Thymus (tissue), 11 donors: ENCODE results near the gene NUP88. TPM values are rescaled to one million over a fixed set of nuclear protein-coding genes. Genes with fewer than 3 reads are reported as not detected.
"Not testable (repeated sequence)": the region's sequence is repeated elsewhere in the genome, so short reads cannot be mapped to it uniquely, and the experiment has no call there.

Experiments
- DNase-seq, 9 donors: peaks; one replicate each; pipeline ENCODE4 v3.0.0-alpha.2; 2013; ENCODE audit warnings: low spot score in 9 of 9, low read depth in 6 of 9, missing footprints in 1 of 9
- H3K27ac ChIP-seq, 2 donors: one replicate each; pipeline ENCODE4 v1.5.1; 2013; ENCODE audit warnings: control low read depth in 1 of 2, low read depth in 1 of 2, low read length in 1 of 2, mild to moderate bottlenecking in 1 of 2, moderate library complexity in 1 of 2
- H3K27me3 ChIP-seq, 2 donors: one replicate each; pipeline ENCODE4 v1.5.1; 2013; ENCODE audit warnings: low read length in 1 of 2; ENCODE audit not compliant: control insufficient read depth in 2 of 2, insufficient read depth in 1 of 2
- H3K36me3 ChIP-seq, 2 donors: one replicate each; pipeline ENCODE4 v1.5.1; 2013; ENCODE audit warnings: low read length in 1 of 2, mild to moderate bottlenecking in 1 of 2, moderate library complexity in 1 of 2; ENCODE audit not compliant: control insufficient read depth in 2 of 2, insufficient read depth in 2 of 2
- H3K4me1 ChIP-seq, 2 donors: one replicate each; pipeline ENCODE4 v1.5.1; 2013; ENCODE audit warnings: low read length in 2 of 2; ENCODE audit not compliant: control insufficient read depth in 2 of 2, insufficient read depth in 2 of 2
- H3K4me3 ChIP-seq, 2 donors: one replicate each; pipeline ENCODE4 v1.5.1; 2013; ENCODE audit warnings: low read length in 2 of 2, control low read depth in 1 of 2, mild to moderate bottlenecking in 1 of 2
- H3K9me3 ChIP-seq, 2 donors: one replicate each; pipeline ENCODE4 v1.5.1; 2013; ENCODE audit warnings: low read length in 1 of 2, mild to moderate bottlenecking in 1 of 2; ENCODE audit not compliant: control insufficient read depth in 2 of 2, insufficient read depth in 1 of 2
- WGBS: extraction: QIAGEN DNeasy Blood & Tissue Kit; methylation state at CpG from one replicate; pipeline ENCODE4 v1.1.7; 2013; 5-methylcytosine and 5-hydroxymethylcytosine counted together
- polyA plus RNA-seq: library from polyadenylated mRNA; stranded (reverse); fragments of 200-250 nt; gene quantifications from one replicate; pipeline ENCODE4 v1.2.3, GENCODE V29; 2013
- total RNA-seq: library from RNA; stranded (reverse); fragments of 120-200 nt; gene quantifications from one replicate; pipeline ENCODE4 v1.2.4, GENCODE V29; 2013
- donor health status: healthy.

The NUP88 gene
- total and polyA plus RNA-seq, 2 donors, result 116 to 147 TPM

- peak overlapping the region; percentile 66 to 80 for H3K4me3 ChIP-seq
- H3K4me1 ChIP-seq, result peaks cover 4 to 12% of the 10 kb centered on the region in 2 donors
- H3K27ac ChIP-seq, result peak overlapping the region; percentile 69 to 74
- H3K36me3 ChIP-seq, result peaks cover 17 to 40% of the 10 kb centered on the region in 2 donors
- no peaks in the 10 kb centered on the region for H3K9me3 ChIP-seq
- WGBS, result 36% methylated on average over 1 of the region's 1 CpG
- no peaks in the 10 kb centered on the region for H3K27me3 ChIP-seq
- DNase-seq, result no peak
These were observed 19.9 kb upstream of the NUP88 start for GRCh38 chr17:5439446-5439764.

GRCh38 chr17:5438716-5439445 lies 19.4 kb upstream of the NUP88 start, which contains the start of gene C1QBP:
C1QBP (minus strand) TSS chr17:5439155; CDS start chr17:5439073, 82 bp downstream.
- H3K36me3 ChIP-seq, result peaks cover 16 to 38% of the 10 kb centered on the region in 2 donors
- H3K27me3 ChIP-seq, result no peaks in the 10 kb centered on the region
- H3K4me3 ChIP-seq, result peak within 1 kb of the TSS; percentile 66 to 80
- H3K27ac ChIP-seq, result peak within 1 kb of the TSS; percentile 69 to 88
- H3K9me3 ChIP-seq, result no peaks in the 10 kb centered on the region
- DNase-seq, result peak; percentile 74 to 97 (median 91)
- WGBS, result under 1% methylated on average over 75 of the region's 75 CpGs
- peaks cover 4 to 12% of the 10 kb centered on the region in 2 donors for H3K4me1 ChIP-seq

GRCh38 chr17:5437721-5438317 lies 18.4 kb upstream of the NUP88 start:
- peaks cover 4 to 12% of the 10 kb centered on the region in 2 donors for H3K4me1 ChIP-seq
- peak overlapping the region; percentile 66 to 80 for H3K4me3 ChIP-seq
- DNase-seq, result no peak
- H3K27me3 ChIP-seq, result no peaks in the 10 kb centered on the region
- no peaks in the 10 kb centered on the region for H3K9me3 ChIP-seq
- peaks cover 21 to 40% of the 10 kb centered on the region in 2 donors for H3K36me3 ChIP-seq
- no peak overlapping the region for H3K27ac ChIP-seq
- 88% methylated on average over 5 of the region's 5 CpGs for WGBS

DNA sequence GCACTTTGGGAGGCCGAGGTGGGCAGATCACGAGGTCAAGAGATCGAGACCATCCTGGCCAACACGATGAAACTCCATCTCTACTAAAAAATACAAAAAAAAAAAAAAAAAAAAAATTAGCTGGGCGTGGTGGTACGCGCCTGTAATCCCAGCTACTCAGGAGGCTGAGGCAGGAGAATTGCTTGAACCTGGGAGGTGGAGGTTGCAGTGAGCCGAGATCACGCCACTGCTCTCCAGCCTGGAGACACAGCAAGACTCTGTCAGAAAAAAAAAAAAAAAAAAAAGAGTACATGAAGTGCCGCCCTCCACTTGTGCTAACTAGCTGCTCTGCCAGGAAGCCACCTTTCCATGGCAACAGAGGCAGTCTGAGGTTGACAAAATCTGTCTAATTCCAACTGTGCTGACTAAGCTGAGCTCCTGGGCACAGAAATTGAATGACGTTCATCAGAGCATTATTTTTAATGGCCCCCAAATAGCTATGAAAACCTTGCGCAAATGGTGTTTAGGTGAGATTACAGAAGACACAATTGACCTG lies 16.4 kb upstream of the NUP88 start:
- H3K4me3 ChIP-seq, H3K9me3 ChIP-seq, H3K27me3 ChIP-seq, H3K27ac ChIP-seq: not testable (repeated sequence)
- 92% methylated on average over 10 of the region's 12 CpGs for WGBS
- Histone ChIP-seq H3K4me1 (peaks cover 4 to 12% of the 10 kb centered on the region in 2 donors), H3K36me3 (peaks cover 40 to 52% of the 10 kb centered on the region in 2 donors)
- DNase-seq, result peak in 1 of 9 donors; percentile 10

DNA sequence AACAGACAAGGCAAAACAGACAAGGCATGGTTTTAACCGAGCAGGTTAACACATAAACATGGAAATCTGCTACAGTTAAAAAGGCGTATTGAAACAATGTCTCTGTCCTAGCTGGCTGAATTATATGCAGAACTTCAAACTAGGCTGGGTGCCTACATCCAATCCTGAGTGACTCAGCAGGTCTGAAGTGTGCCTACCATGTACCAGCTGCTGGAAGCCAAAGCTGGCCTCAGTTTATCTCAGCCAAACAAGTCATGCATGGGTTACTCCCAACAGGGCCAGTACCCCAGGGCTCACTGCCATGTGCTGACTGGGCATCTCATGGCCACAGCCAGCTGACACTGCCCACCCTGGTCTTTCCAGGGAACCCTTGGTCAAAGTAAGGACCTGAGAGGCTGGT lies 15.5 kb upstream of the NUP88 start:
- WGBS, result 98% methylated on average over 2 of the region's 2 CpGs
- no peak overlapping the region for H3K27ac ChIP-seq
- no peak for DNase-seq
- H3K27me3 ChIP-seq, result no peaks in the 10 kb centered on the region
- H3K9me3 ChIP-seq, result no peaks in the 10 kb centered on the region
- peaks cover 4 to 12% of the 10 kb centered on the region in 2 donors for H3K4me1 ChIP-seq
- H3K4me3 ChIP-seq, result no peak overlapping the region
- peaks cover 48 to 61% of the 10 kb centered on the region in 2 donors for H3K36me3 ChIP-seq

DNA sequence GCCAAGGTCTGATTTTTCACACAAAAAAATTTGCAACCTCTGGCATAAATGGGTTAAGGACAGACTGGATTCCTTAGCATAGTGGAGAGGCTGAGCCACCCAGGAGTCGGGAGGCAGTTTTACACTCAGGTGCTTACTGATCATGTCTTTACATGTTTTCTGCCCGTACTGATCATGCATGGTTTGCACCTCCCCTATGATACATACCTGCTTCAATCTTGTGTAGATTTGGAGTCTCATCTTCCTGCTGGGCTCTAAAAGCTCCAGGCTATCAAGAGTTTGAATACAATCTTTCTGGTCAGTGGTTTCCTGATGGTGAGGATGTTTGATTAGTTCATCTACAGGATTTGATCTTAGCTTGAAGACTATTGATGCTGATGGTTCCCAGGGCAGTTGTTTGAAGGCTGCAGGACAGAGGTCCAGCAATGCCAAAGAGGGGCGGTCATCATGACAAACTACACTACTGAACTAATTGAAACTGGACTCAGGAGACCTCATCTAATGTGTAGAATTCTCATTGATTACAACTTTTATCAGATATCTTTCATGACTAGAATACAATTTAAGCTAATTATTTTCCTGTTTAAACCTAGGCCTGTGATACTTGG lies 12.6 kb upstream of the NUP88 start:
- H3K36me3 ChIP-seq, result peaks cover 69 to 87% of the 10 kb centered on the region in 2 donors
- no peak for DNase-seq
- no peak overlapping the region for H3K27ac ChIP-seq
- H3K27me3 ChIP-seq, result no peaks in the 10 kb centered on the region
- H3K4me1 ChIP-seq, result no peaks in the 10 kb centered on the region
- H3K9me3 ChIP-seq, result no peaks in the 10 kb centered on the region
- WGBS, result 98% methylated on average over 3 of the region's 3 CpGs
- no peak overlapping the region for H3K4me3 ChIP-seq

- not testable (repeated sequence) for H3K9me3 ChIP-seq, H3K27me3 ChIP-seq, H3K27ac ChIP-seq, H3K4me1 ChIP-seq, H3K4me3 ChIP-seq, DNase-seq
- H3K36me3 ChIP-seq, result peaks cover 76 to 87% of the 10 kb centered on the region in 2 donors
- 97% methylated on average over 5 of the region's 5 CpGs for WGBS
These were observed 11.8 kb upstream of the NUP88 start for GRCh38 chr17:5431234-5431633.

- Histone ChIP-seq H3K36me3 (peaks cover 81 to 90% of the 10 kb centered on the region in 2 donors), H3K27ac (no peak overlapping the region), H3K4me1 (no peaks in the 10 kb centered on the region), H3K9me3 (no peaks in the 10 kb centered on the region), H3K27me3 (no peaks in the 10 kb centered on the region), H3K4me3 (no peak overlapping the region)
- DNase-seq, result no peak
- WGBS, result 99% methylated on average over 3 of the region's 3 CpGs
These were observed 11.0 kb upstream of the NUP88 start for GRCh38 chr17:5430413-5430999.
